Measurements from ENCODE around the gene ARHGAP22.

The ARHGAP22 gene

GRCh38 chr10:48632166-48632565, 27.3 kb upstream of the ARHGAP22 start:
- DNase-seq = no peak

GRCh38 chr10:48627984-48628609, 23.2 kb upstream of the ARHGAP22 start:
- no peak for DNase-seq

- DNase-seq = no peak
Observed at GRCh38 chr10:48626986-48627731, 22.3 kb upstream of the ARHGAP22 start.

GRCh38 chr10:48626447-48626846, 21.6 kb upstream of the ARHGAP22 start:
- DNase-seq = no peak

- no peak for DNase-seq
Observed at GRCh38 chr10:48625826-48626134, 20.9 kb upstream of the ARHGAP22 start.

- DNase-seq = no peak
Observed at GRCh38 chr10:48623607-48624132, 18.8 kb upstream of the ARHGAP22 start.

GRCh38 chr10:48623009-48623408, 18.1 kb upstream of the ARHGAP22 start:
- no peak for DNase-seq

- no peak for DNase-seq
Observed at GRCh38 chr10:48620719-48621118, 15.8 kb upstream of the ARHGAP22 start.

GRCh38 chr10:48616436-48616835, 11.6 kb upstream of the ARHGAP22 start:
- DNase-seq = no peak

GRCh38 chr10:48614481-48615390, 9.9 kb upstream of the ARHGAP22 start:
- DNase-seq = no peak

- no peak for DNase-seq
Observed at GRCh38 chr10:48613016-48613415, 8.1 kb upstream of the ARHGAP22 start.

- DNase-seq = no peak
Observed at GRCh38 chr10:48612236-48612943, 7.5 kb upstream of the ARHGAP22 start.

- DNase-seq = no peak
Observed at GRCh38 chr10:48611133-48611532, 6.3 kb upstream of the ARHGAP22 start.

- no peak for DNase-seq
Observed at GRCh38 chr10:48610585-48611093, 5.8 kb upstream of the ARHGAP22 start.

GRCh38 chr10:48609899-48610584, 5.2 kb upstream of the ARHGAP22 start:
- DNase-seq = no peak

- DNase-seq = no peak
Observed at GRCh38 chr10:48609441-48609840, 4.6 kb upstream of the ARHGAP22 start.

- no peak for DNase-seq
Observed at GRCh38 chr10:48608976-48609375, 4.1 kb upstream of the ARHGAP22 start.

GRCh38 chr10:48608279-48608681, 3.4 kb upstream of the ARHGAP22 start:
- DNase-seq = peak in 1 of 5 experiments; percentile 40

- no peak for DNase-seq
Observed at GRCh38 chr10:48607356-48608278, 2.7 kb upstream of the ARHGAP22 start.

- DNase-seq = no peak
Observed at GRCh38 chr10:48606530-48607355, 1.9 kb upstream of the ARHGAP22 start.

Measured in T-helper 2 cell (primary cell).